H9 (cell line): ENCODE measurements around the gene RERE. TPM values are rescaled to one million over a fixed set of nuclear protein-coding genes. Genes with fewer than 3 reads are reported as not detected.

ENCODE experiments used
- DNase-seq: peaks from one replicate; pipeline ENCODE4 v3.0.0-alpha.2; 2017
- H2AFZ ChIP-seq: one replicate; pipeline ENCODE4 v1.6.1; 2013; ENCODE audit warnings: mild to moderate bottlenecking, low read length, control low read depth, moderate library complexity
- H2AK5ac ChIP-seq: 2 replicates; pipeline ENCODE4 v1.6.1; 2013; ENCODE audit warnings: low read length, control low read depth, mixed read lengths; ENCODE audit not compliant: insufficient read length
- H2BK120ac ChIP-seq: one replicate; pipeline ENCODE4 v1.6.1; 2013; ENCODE audit warnings: low read depth, mild to moderate bottlenecking, low read length, control low read depth, inconsistent platforms; ENCODE audit not compliant: poor library complexity, severe bottlenecking
- H2BK12ac ChIP-seq: 2 replicates; pipeline ENCODE4 v1.6.1; 2013; ENCODE audit warnings: low read length, control low read depth, mixed read lengths, low read depth; ENCODE audit not compliant: insufficient read length
- H2BK15ac ChIP-seq: 2 replicates; pipeline ENCODE4 v1.6.1; 2013; ENCODE audit warnings: low read depth, low read length, control low read depth
- H2BK20ac ChIP-seq: one replicate; pipeline ENCODE4 v1.6.1; 2013; ENCODE audit warnings: low read depth, mild to moderate bottlenecking, low read length, control low read depth, inconsistent platforms; ENCODE audit not compliant: poor library complexity, severe bottlenecking
- H2BK5ac ChIP-seq: 2 replicates; pipeline ENCODE4 v1.6.1; 2013; ENCODE audit warnings: low read length, control low read depth, mixed read lengths; ENCODE audit not compliant: insufficient read length
- H3K14ac ChIP-seq: 2 replicates; pipeline ENCODE4 v1.6.1; 2013; ENCODE audit warnings: low read length, control low read depth; ENCODE audit not compliant: insufficient read depth
- H3K18ac ChIP-seq: 2 replicates; pipeline ENCODE4 v1.6.1; 2013; ENCODE audit warnings: low read depth, mild to moderate bottlenecking, mixed read lengths, low read length, control low read depth; ENCODE audit not compliant: insufficient read length
- H3K23ac ChIP-seq: 2 replicates; pipeline ENCODE4 v1.6.1; 2013; ENCODE audit warnings: low read length, control low read depth, mixed read lengths, low read depth; ENCODE audit not compliant: insufficient read length
- H3K23me2 ChIP-seq: 2 replicates; pipeline ENCODE4 v1.6.1; 2013; ENCODE audit warnings: low read depth, mild to moderate bottlenecking, mixed read lengths, low read length, control low read depth; ENCODE audit not compliant: insufficient read length, poor library complexity, severe bottlenecking
- H3K27ac ChIP-seq: 2 replicates; pipeline ENCODE4 v1.5.1; 2013; ENCODE audit warnings: low read length, control low read depth, mixed read lengths, low read depth; ENCODE audit not compliant: insufficient read length
- H3K27me3 ChIP-seq: 2 replicates; pipeline ENCODE4 v1.6.1; 2013; ENCODE audit warnings: low read length, control low read depth, inconsistent platforms; ENCODE audit not compliant: insufficient read depth
- H3K4ac ChIP-seq: 2 replicates; pipeline ENCODE4 v1.6.1; 2013; ENCODE audit warnings: low read depth, mild to moderate bottlenecking, control low read depth, inconsistent platforms, low read length, moderate library complexity
- H3K4me1 ChIP-seq: 2 replicates; pipeline ENCODE4 v1.6.1; 2013; ENCODE audit warnings: low read length, control low read depth, inconsistent platforms; ENCODE audit not compliant: insufficient read depth
- H3K4me2 ChIP-seq: 2 replicates; pipeline ENCODE4 v1.6.1; 2013; ENCODE audit warnings: low read length, control low read depth, mixed read lengths; ENCODE audit not compliant: insufficient read length, insufficient read depth
- H3K56ac ChIP-seq: 2 replicates; pipeline ENCODE4 v1.6.1; 2013; ENCODE audit warnings: low read depth, mild to moderate bottlenecking, mixed read lengths, low read length, control low read depth; ENCODE audit not compliant: insufficient read length
- H3K79me1 ChIP-seq: 2 replicates; pipeline ENCODE4 v1.6.1; 2013; ENCODE audit warnings: low read depth, mild to moderate bottlenecking, moderate library complexity, low read length, control low read depth, inconsistent platforms; ENCODE audit not compliant: insufficient read depth, poor library complexity, severe bottlenecking
- H3K79me2 ChIP-seq: 2 replicates; pipeline ENCODE4 v1.6.1; 2013; ENCODE audit warnings: low read length, control low read depth, inconsistent platforms; ENCODE audit not compliant: insufficient read depth
- H3K9ac ChIP-seq: 2 replicates; pipeline ENCODE4 v1.6.1; 2013; ENCODE audit warnings: low read length, control low read depth, mixed read lengths; ENCODE audit not compliant: insufficient read length; ENCODE audit errors: extremely low read depth
- H3K9me3 ChIP-seq: one replicate; pipeline ENCODE4 v1.6.1; 2013; ENCODE audit warnings: low read depth, low read length, inconsistent platforms; ENCODE audit not compliant: control insufficient read depth
- H3T11ph ChIP-seq: one replicate; pipeline ENCODE4 v1.6.1; 2013; ENCODE audit warnings: mild to moderate bottlenecking, low read length, control low read depth, inconsistent platforms
- H4K20me1 ChIP-seq: one replicate; pipeline ENCODE4 v1.6.1; 2013; ENCODE audit not compliant: control insufficient read depth, insufficient read length, insufficient read depth
- H4K5ac ChIP-seq: 2 replicates; pipeline ENCODE4 v1.6.1; 2013; ENCODE audit warnings: low read depth, mild to moderate bottlenecking, mixed read lengths, low read length, control low read depth; ENCODE audit not compliant: insufficient read length
- H4K8ac ChIP-seq: replicated peaks from 2 replicates; pipeline ENCODE4 v1.6.1; 2013; ENCODE audit warnings: low read length, control low read depth, mixed read lengths, low read depth; ENCODE audit not compliant: insufficient read length
- H4K91ac ChIP-seq: 2 replicates; pipeline ENCODE4 v1.6.1; 2013; ENCODE audit warnings: low read depth, mild to moderate bottlenecking, moderate library complexity, mixed read lengths, low read length, control low read depth; ENCODE audit not compliant: insufficient read length
- H3K27ac Mint-ChIP-seq, 3 experiments: 2 replicates in 2 of 3; 3 replicates in 1 of 3; pipeline ENCODE4 v1.8.0; 2020 to 2021; ENCODE audit warnings: mixed read lengths in 3 of 3, mild to moderate bottlenecking in 1 of 3, moderate library complexity in 1 of 3
- H3K27me3 Mint-ChIP-seq: 2 replicates; pipeline ENCODE4 v1.8.0; 2021; ENCODE audit warnings: low read depth, mild to moderate bottlenecking, moderate library complexity, mixed read lengths
- H3K36me3 Mint-ChIP-seq, 3 experiments: 2 replicates in 2 of 3; 3 replicates in 1 of 3; pipeline ENCODE4 v1.8.0; 2020 to 2021; ENCODE audit warnings: low read depth in 3 of 3, mixed read lengths in 3 of 3; ENCODE audit not compliant: insufficient read depth in 1 of 3
- H3K4me1 Mint-ChIP-seq, 2 experiments: 2 replicates each; pipeline ENCODE4 v1.8.0; 2020; ENCODE audit warnings: mixed read lengths in 2 of 2
- H3K4me3 Mint-ChIP-seq, 2 experiments: 2 replicates in 1 of 2; 3 replicates in 1 of 2; pipeline ENCODE4 v1.8.0; 2020 to 2021; ENCODE audit warnings: mild to moderate bottlenecking in 2 of 2, mixed read lengths in 2 of 2, moderate library complexity in 1 of 2
- H3K9me3 Mint-ChIP-seq, 2 experiments: 2 replicates in 1 of 2; 3 replicates in 1 of 2; pipeline ENCODE4 v1.8.0; 2020; ENCODE audit warnings: mild to moderate bottlenecking in 2 of 2, mixed read lengths in 2 of 2, moderate library complexity in 1 of 2
- CTCF ChIP-seq: fragments of 200-600 bp; sonication (generic); conservative IDR thresholded peaks from 3 replicates; pipeline ENCODE4 v1.8.0; 2021; ENCODE audit warnings: antibody characterized with exemption, mild to moderate bottlenecking
- WGBS: extraction: QIAGEN DNeasy Blood & Tissue Kit; methylation state at CpG from one replicate; pipeline ENCODE4 v1.1.7; 2013; ENCODE audit warnings: missing lambda C conversion rate, low lambda C conversion rate, mixed read lengths; ENCODE audit not compliant: insufficient read length; ENCODE audit errors: extremely low coverage; 5-methylcytosine and 5-hydroxymethylcytosine counted together
- total RNA-seq: library from RNA; stranded (reverse); gene quantifications from 2 replicates; pipeline ENCODE4 v1.2.1, GENCODE V29; 2021

Gene RERE
- total RNA-seq, 1 experiment from 2014 or later, result 103 TPM

- H3K4me1 ChIP-seq, result peaks cover 11% of the 10 kb centered on the region
- peaks cover 10% of the 10 kb centered on the region for H3K23me2 ChIP-seq
- Mint-ChIP-seq H3K27me3 (no peaks in the 10 kb centered on the region), H3K4me1 (peaks cover 25% of the 10 kb centered on the region in 2 experiments), H3K4me3 (no peak overlapping the region; a peak in 1 of 5 replicates), H3K27ac (peak overlapping the region in 1 of 3 experiments; percentile 19; a peak in 2 of 7 replicates), H3K36me3 (peaks cover 9 to 14% (median 11%) of the 10 kb centered on the region in 3 experiments; a peak in 6 of 7 replicates), H3K9me3 (no peaks in the 10 kb centered on the region)
- H4K5ac ChIP-seq, result no peak overlapping the region
- no peak overlapping the region for H4K8ac ChIP-seq
- no peak overlapping the region for H3K18ac ChIP-seq
- H3K14ac ChIP-seq, result no peak overlapping the region
- H4K20me1 ChIP-seq, result no peaks in the 10 kb centered on the region
- H3K79me1 ChIP-seq, result peaks cover 2% of the 10 kb centered on the region
- H2AK5ac ChIP-seq, result no peak overlapping the region
- no peaks in the 10 kb centered on the region for H3K27me3 ChIP-seq
- no peak overlapping the region for H3T11ph ChIP-seq
- no peak overlapping the region for H2AFZ ChIP-seq
- H3K4ac ChIP-seq, result no peak overlapping the region
- no peak for TF ChIP-seq CTCF
- no peak overlapping the region for H2BK5ac ChIP-seq
- no CpG with 5 or more reads among the region's 3 CpGs for WGBS
- H3K23ac ChIP-seq, result no peak overlapping the region
- H3K79me2 ChIP-seq, result peaks cover 9% of the 10 kb centered on the region; the same call in 1 of the 2 replicates
- H2BK12ac ChIP-seq, result no peak overlapping the region
- no peak overlapping the region for H2BK15ac ChIP-seq
- no peak overlapping the region for H3K9ac ChIP-seq
- H2BK20ac ChIP-seq, result no peak overlapping the region
- H3K9me3 ChIP-seq, result no peaks in the 10 kb centered on the region
- DNase-seq, result no peak
- H3K27ac ChIP-seq, result no peak overlapping the region
- H3K56ac ChIP-seq, result no peak overlapping the region
- no peak overlapping the region for H4K91ac ChIP-seq
- no peak overlapping the region for H2BK120ac ChIP-seq
- H3K4me2 ChIP-seq, result no peak overlapping the region
Measured at GRCh38 chr1:8419861-8420260, 397.6 kb downstream of the RERE start.
